GM18907 (cell line): ENCODE measurements around the gene SEC61G.

ENCODE experiments used
- ATAC-seq: cut with Tn5 transposase; IDR thresholded peaks from one replicate; pipeline ENCODE4 v1.9.1; 2021; ENCODE audit warnings: mild to moderate bottlenecking, moderate library complexity; ENCODE audit not compliant: unreplicated experiment

Gene SEC61G

GRCh38 chr7:54769203-54769602, 10.2 kb upstream of the SEC61G start:
- ATAC-seq, result no peak

GRCh38 chr7:54764861-54765260, 5.8 kb upstream of the SEC61G start:
- ATAC-seq, result no peak

DNA sequence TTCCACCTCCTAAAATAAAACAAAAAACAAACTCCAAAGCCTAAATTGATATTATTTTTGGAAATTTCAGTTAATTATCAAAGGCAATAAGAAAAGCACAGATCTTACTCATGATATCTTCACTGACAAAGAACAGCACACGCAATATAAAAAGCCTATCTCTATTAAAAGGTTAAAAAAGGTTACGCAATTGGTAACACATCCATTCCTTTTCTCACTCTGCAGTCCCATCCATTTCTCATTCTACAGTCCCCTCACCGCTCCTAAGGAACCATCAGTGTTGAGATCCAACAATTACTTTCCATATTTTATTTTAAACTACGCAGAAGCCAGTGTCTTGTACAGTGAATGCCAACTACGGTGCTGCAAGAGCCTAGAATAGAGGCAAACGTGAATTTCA, 1.3 kb downstream of the SEC61G start:
- no peak for ATAC-seq

GRCh38 chr7:54749200-54749599, 9.8 kb downstream of the SEC61G start:
- ATAC-seq, result no peak

- no peak for ATAC-seq
These were observed 11.8 kb downstream of the SEC61G start for GRCh38 chr7:54747234-54747633.

DNA sequence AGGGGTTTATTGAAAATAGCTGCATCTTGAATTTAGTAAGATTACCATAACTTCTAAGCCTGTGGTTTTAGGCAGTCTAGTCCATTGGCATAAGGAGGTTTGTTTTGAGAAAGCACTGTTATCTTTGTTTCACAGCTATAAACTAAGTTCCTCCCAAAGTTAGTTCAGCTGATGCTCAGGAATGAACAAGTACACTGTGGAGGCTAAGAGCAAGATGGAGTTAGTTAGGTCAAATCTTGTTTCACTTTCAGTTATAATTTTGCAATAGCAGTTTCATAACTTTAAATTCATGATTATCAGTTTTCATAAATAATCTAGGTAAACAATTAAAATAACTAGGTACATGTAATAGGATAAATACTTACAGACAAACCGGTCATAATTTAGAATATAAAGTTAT, 15.4 kb downstream of the SEC61G start:
- ATAC-seq, result no peak

GRCh38 chr7:54738737-54739136, 20.3 kb downstream of the SEC61G start:
- ATAC-seq, result no peak

GRCh38 chr7:54729107-54729506, 29.9 kb downstream of the SEC61G start:
- no peak for ATAC-seq

DNA sequence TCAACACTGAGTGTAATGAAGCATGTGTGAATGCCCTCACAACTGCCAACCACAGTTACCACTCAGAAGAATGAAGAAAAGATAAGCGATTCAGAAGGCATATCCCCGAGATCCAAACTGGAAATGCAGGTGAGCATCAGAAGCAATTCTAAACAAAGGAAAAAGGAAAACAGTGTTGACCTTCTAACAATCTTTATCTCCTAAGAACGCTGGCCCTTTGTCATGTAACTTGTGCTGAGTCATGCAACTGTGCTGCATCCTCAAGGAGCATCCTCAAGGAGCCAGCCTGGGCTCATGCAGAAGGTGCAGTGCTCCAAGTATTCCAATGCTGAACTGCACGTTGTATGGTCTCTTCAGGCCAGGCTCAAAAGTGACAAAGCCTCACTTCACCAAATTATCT, 30.6 kb downstream of the SEC61G start:
- ATAC-seq, result no peak

DNA sequence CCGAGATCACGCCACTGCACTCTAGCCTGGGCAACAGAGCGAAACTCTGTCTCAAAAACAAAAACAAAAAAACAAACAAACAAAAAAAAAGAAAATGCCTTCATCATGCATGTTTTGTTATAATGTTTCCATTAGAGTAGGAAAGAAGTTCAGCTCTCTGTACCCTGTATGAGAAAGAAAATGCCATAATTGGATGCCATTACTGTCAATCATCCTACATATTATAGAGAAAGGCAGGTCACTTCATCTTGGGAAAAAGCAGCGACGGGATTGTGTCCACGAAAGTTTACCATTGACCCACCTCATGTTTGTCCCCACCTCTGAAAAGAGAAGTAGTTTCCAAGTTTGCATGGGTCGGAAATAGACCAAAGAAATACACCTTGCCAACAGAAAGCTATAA, 33.8 kb downstream of the SEC61G start:
- ATAC-seq, result no peak

DNA sequence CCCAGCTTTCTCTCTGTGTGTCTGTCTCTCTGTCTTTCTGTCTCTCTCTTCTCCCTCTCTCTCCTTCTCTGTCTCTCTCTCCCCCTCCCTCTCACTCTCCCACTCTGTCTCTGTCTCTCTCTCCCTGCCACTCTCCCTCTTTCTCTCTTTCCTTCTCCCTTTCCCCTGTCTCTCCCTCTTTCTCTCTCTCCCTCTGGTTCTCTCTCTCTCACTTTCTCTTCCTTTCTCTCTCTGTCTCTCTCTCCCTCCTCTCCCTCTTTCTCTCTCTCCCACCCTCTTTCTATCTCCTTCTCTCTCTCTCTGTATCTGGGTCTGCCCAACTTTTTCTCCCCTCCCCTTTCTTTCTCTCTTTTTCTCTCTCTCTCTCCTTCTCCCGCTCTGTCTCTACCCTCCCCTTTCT, 36.5 kb downstream of the SEC61G start:
- ATAC-seq, result no peak

DNA sequence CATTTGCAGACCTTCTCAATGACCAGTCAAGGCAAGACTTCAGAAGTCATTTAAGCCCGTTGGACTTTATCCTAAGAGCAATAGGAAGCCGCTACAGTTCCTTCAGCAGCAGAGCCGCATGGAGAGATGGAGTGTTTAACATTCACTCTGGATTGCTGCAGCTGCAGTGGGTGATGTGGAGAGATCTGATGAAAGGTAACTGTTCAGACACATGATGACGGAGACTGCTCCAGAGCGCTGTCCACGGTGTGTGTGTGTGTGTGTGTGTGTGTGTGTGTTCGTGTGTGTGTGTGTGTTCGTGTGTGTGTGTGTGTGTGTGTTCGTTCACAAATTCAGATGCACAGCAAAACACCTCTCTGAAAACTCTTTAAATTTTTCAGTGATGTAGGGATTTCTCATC, 37.0 kb downstream of the SEC61G start:
- ATAC-seq, result no peak

- no peak for ATAC-seq
These were observed 39.0 kb downstream of the SEC61G start for GRCh38 chr7:54719974-54720373.

DNA sequence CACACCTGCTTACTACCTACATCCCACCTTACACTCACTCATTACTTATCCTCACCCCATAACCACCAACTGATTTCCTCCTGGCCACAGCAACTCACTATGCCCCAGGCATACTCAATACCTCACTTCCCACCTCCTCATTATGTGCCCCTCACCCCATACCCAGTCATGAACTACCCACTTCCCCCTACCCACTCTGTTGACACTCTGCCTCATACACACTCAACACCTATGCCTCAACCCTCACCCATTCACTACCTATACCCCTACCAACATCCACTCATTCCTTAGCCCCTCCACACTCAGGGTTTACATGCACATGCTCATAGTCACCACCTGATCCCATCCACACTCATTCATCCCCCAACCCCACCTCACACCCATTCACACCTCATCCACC, 39.6 kb downstream of the SEC61G start:
- ATAC-seq, result no peak

DNA sequence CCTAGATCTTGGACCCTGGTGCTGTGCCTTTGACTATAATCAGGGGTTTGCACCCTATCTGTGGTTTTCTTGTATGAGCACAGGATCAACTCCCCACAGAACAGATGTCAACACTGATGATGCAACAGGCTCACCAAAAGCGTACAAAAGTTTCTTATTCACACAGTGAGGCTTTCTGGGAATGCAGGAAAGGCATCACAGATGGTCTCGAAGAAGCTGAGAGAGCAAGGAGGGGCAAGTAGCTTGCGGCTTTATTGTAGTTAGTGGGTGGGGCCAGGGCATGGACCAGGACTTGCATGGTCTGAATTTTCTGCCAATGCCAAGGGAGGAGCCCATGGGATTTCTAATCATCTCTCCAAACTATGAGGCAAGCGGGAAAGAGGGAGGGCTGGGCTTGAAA, 46.2 kb downstream of the SEC61G start:
- ATAC-seq, result no peak

DNA sequence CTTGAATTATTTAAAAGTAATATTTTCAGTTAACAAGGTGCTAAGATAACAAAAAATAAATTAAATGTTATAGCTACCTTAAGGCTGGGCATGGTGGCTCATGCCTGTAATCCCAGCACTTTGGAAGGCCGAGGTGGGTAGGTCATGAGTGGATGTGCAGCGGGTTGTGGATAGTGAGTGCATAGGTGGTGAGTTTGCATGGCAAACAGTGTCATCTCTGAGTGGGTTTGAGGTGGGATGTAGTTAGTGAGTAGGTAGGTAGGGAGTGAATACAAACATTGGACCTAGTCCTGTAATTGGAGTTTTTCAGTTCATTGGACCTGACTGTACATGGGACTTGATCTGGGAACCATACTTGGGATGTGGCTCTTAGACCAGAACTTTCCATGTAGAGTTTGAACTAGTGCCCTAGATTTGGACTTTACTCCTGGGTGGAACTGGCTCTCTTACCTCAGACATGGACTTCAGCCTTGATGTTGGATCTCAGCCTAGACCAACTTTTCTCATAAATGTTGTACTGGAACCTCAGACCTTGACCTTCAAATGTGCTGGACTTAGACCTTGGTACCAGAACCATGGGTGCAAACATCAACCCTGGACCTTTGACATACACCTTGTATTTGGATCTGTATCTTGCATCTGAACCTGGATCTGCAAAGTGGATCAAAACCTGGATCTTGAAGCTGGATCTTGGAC, 47.0 kb downstream of the SEC61G start:
- ATAC-seq, result no peak

DNA sequence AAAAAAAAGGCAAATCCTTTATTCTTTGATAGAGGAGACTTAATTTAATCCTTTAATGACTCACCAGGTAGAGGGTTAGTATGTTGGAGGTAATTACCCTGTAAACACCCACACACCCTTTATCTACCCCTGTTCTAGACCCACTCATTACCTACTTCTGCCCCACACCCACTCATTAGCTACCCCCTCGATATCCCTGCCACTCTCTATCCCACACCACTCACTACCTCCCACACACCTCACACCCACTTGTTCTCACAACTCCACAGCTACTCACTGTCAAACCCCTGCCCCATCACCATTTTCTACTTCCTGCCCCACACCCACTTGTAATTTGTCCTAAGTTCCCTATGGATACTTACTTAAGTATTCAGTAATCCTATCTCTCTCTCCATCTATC, 49.7 kb downstream of the SEC61G start:
- no peak for ATAC-seq

DNA sequence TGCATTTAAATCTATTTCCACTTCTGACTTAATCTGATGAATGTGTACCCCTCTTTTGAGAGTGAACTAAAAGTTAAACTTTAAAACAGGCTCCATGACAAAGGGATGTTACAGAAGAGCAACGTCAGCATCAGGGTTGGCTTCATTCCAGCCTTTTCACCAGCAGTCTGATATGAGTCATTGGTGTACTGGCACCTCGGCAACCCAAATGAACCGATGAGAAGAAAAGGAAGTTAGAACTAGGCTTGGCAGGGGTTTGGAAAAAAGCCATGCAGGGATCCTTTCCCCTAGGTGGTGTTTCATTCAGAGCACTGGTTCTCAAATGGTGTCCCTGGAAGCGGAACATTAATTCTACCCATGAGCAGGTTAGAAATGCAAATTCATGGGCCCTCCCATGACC, 53.6 kb downstream of the SEC61G start:
- peak; percentile 55 for ATAC-seq

GRCh38 chr7:54704851-54705250, 54.2 kb downstream of the SEC61G start:
- no peak for ATAC-seq
